ENCODE measurements around the gene DDX51.

DNA sequence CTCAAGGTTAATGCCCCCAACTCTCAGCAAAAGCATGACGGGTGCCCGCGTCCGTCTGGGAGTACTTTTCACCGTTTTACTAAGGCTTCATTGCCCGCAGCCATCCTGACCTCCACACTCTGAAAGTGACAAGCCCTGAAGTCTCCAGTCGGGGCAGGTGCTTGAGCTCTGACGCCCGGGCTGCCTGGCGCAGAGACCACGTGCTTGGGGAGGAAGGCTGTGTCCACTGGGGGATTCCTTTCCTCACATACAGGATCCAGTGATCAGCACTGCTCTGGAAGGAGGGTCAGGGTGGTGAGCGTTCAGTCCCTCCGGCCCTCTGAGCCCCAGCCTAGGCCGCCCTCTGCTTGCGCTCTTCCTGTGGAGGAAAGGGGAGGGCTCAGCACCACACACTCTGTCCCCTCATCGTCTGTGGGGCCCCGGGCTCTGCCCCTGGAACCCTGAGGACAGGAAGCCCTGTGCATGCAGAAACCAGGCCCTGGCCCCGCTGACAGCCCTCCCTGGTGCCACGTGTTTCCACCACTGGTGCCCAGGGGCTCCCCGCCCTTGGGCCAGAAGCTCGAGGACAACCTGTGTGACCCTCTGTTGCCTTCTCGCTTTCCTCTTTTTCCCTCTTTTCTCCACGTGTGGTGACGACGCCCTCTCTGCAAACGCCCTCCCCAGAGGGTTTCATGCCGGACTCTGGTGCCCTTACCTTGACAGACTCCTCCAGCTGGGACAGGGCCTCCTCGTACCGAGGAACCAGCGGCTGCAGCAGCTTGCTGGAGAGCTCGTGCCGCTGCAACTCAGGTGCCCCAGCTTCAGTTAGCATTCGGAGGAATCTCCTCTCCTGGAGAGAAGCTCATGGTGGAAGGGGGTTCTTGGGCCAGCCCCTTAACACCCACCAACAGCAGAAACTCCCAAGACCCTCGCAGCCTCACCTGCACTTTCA, 4.9 kb downstream of the DDX51 start:
- TF ChIP-seq, protein P1, sequence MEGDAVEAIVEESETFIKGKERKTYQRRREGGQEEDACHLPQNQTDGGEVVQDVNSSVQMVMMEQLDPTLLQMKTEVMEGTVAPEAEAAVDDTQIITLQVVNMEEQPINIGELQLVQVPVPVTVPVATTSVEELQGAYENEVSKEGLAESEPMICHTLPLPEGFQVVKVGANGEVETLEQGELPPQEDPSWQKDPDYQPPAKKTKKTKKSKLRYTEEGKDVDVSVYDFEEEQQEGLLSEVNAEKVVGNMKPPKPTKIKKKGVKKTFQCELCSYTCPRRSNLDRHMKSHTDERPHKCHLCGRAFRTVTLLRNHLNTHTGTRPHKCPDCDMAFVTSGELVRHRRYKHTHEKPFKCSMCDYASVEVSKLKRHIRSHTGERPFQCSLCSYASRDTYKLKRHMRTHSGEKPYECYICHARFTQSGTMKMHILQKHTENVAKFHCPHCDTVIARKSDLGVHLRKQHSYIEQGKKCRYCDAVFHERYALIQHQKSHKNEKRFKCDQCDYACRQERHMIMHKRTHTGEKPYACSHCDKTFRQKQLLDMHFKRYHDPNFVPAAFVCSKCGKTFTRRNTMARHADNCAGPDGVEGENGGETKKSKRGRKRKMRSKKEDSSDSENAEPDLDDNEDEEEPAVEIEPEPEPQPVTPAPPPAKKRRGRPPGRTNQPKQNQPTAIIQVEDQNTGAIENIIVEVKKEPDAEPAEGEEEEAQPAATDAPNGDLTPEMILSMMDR (IDR thresholded peaks at IDR 0.05) = no peak
- no peak for TF ChIP-seq RAD21 (conservative IDR thresholded peaks at IDR 0.05 in 1 of 2, IDR thresholded peaks at IDR 0.05 in 1 of 2)
- TF ChIP-seq POLR2A (IDR thresholded peaks at IDR 0.05; ENCODE audit: low read length) = no peak
- TF ChIP-seq NPAS2 (CRISPR knock-in tag; IDR thresholded peaks at IDR 0.05; ENCODE audit: borderline replicate concordance) = no peak
- TF ChIP-seq, protein P2, sequence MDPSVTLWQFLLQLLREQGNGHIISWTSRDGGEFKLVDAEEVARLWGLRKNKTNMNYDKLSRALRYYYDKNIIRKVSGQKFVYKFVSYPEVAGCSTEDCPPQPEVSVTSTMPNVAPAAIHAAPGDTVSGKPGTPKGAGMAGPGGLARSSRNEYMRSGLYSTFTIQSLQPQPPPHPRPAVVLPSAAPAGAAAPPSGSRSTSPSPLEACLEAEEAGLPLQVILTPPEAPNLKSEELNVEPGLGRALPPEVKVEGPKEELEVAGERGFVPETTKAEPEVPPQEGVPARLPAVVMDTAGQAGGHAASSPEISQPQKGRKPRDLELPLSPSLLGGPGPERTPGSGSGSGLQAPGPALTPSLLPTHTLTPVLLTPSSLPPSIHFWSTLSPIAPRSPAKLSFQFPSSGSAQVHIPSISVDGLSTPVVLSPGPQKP (IDR thresholded peaks at IDR 0.05; ENCODE audit: low read depth, low read length) = no peak
- TF ChIP-seq MAX (IDR thresholded peaks at IDR 0.05) = no peak
- TF ChIP-seq RCOR1 (IDR thresholded peaks at IDR 0.05; ENCODE audit: low read depth, low read length) = no peak
- no peak for TF ChIP-seq SREBF2 (IDR thresholded peaks at IDR 0.05)
- no peak for TF ChIP-seq BHLHE40 (IDR thresholded peaks at IDR 0.05; ENCODE audit: low read depth, low read length)
- TF ChIP-seq RFX5 (IDR thresholded peaks at IDR 0.05) = no peak
- no peak for TF ChIP-seq FOSL2 (IDR thresholded peaks at IDR 0.05)
- TF ChIP-seq FOSL2 (CRISPR knock-in tag; IDR thresholded peaks at IDR 0.05) = no peak
- TF ChIP-seq ZFP36 (IDR thresholded peaks at IDR 0.05; ENCODE audit: borderline replicate concordance, partially characterized antibody) = no peak
- TF ChIP-seq CHD2 (IDR thresholded peaks at IDR 0.05; ENCODE audit: low read length, partially characterized antibody) = no peak
- no peak for TF ChIP-seq MAFK (IDR thresholded peaks at IDR 0.05; ENCODE audit: partially characterized antibody)

All from A549 (cell line).